GM03348 (cell line): ENCODE data around the gene ATF4.

Experiments
- DNase-seq: peaks from one replicate; pipeline ENCODE4 v3.0.0; 2012; ENCODE audit warnings: low spot score

Gene ATF4

DNA sequence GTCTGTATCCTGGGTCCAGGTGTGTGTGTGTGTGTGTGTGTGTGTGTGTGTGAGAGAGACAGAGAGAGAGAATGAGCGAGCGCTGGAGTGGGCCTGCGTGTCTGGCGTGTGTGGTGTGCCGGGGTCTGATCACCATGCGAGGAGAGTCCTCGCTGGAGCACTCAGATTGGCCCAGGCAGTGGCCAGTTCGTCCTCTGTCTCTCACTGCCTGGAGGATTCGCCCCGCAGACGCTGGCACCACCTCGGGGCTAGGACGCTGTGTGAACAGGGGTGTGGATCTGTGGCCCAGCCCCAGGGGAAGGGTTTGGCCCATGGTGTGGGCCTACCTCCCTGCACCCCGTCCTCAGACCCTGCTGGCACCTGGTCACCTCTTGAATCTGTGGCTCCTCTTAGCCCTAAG lies 38.6 kb downstream of the ATF4 start:
- no peak for DNase-seq

DNA sequence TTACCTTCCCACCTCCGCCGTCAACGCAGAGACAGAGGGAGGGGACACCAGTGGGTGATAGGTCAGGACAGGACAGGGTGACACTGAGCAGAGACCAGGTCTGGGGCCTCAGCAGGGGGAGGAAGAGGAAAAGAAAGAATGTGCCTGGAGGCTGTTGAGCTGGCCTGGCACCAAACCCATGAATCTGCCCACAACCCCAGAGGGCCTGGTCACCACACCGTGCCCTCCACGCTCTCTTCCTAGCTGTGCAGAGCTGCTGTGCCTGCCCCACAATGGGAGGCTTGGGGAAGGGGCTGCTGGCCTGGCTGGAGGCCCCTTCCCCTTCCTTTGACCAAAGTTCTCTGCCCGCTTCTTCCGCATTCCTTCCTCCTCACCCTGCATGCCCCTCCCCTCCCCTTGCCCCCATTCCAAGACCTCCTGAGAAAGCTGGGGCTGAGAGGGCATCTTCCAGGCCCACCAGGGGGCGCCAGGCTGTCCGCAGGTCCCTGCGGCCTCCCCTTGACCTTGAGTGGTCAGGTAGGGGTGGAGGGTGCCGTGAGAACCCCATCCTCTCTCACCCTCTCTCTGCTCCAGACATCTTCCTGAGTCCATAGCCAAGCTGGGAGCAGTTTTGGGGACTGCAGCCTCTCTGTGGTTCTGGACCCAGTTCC lies 39.2 kb downstream of the ATF4 start:
- peak; percentile 38 for DNase-seq

- no peak for DNase-seq
These were observed 39.8 kb downstream of the ATF4 start for GRCh38 chr22:39560127-39560526.

DNA sequence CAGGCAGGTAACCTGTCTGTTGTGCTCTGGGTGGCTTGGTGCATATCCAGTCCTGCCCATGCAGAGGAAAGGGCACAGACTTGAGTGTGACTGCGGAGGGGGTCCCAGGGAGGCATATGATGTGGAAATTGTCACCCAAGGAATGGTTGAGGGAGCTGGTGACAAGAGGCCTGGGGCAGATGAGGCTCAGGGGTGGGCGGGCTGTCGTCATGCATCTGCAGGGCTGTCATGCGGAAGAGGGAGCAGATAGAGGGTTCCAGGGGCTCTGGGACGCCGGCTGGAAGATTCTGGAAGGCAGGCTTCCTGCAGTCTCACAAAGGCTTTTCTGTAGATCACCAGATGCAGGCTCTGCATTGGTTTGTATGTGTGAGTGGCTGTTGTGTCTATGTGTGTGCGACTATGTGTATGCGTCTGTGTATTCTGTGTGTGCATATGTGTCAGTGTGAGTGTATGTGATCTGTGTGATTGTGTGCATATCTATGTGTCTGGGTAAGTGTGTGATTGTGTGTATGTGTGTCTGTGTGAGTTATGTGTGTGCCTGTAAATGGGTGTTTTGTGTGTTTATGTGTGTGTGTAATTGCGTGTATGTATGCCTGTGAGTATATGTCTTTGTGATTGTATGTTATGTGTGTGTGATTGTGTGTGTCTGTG lies 42.6 kb downstream of the ATF4 start:
- no peak for DNase-seq

GRCh38 chr22:39563571-39564428 lies 43.4 kb downstream of the ATF4 start:
- no peak for DNase-seq

- no peak for DNase-seq
These were observed 45.1 kb downstream of the ATF4 start for GRCh38 chr22:39565414-39565944.

GRCh38 chr22:39567135-39567946 lies 47.0 kb downstream of the ATF4 start:
- no peak for DNase-seq

DNA sequence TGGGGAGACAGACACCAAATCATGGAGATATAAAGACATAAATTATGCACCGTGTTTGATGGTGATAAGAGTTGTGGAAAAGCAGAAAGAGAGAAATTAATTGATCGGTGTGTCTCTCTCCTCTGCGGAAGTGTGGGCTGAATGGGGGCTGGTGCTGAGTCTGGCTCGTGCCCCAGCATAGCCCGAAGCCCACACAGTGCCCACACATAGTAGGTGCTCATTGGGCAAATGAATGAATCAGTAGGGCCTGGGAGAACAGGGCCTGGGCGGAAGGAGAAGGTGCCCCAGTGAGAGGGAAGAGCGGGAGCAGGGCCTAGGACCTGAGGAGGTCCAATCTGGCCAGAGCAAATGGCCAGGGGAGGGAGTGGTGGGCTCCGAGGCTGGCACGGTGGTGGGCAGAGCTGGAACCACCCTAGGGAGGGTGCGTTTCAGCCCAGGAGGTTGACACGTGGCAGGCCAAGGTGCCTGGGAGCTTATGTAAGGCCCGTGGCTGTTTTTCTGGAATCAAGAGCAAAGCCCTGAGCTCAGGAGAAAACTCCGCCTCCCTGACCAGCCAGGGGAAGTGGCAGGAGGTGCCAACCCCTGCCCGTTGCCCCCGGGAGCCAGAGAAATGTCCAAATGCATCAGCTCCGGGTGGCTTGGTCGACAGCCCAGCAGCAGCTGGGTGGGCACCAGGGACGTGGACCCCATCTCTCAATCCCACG lies 48.1 kb downstream of the ATF4 start:
- no peak for DNase-seq

DNA sequence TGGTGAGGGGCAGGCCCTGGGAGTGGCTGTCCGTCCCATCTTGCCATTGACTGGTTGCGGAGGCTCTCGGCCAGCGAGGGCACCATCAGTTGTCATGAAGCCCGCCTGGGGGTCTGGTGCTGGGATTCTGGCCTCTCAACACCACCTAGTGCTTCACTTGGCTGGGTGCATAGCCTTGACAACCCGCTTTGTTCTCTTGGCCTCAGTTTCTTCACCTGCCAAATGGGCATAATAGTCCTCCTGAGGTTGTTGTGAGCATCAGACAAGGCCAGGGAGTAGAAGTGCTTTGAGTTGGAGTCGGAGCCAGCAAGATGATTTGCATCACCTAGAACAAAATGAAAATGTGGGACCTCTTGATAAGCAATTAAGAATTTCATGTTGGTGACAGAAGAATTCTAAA lies 48.7 kb downstream of the ATF4 start:
- DNase-seq, result no peak

DNA sequence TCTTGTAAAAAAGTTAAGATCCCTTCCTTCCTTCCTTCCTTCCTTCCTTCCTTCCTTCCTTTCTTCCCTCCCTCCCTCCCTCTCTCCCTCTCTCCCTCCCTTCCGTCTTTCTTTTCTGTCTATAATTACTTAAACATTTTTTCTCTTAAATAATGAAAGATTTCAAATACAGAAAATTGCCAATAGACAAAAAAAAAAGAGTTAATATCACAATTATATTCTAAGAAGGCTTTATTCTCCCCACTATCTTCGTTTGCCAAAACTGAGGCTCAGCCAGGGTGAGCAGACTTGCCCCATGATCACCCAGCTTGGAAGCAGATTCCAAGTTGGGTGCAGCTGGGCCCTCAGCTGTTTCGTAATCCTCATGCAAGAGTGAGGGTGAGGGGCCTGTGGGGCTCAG lies 49.9 kb downstream of the ATF4 start:
- DNase-seq, result no peak

DNA sequence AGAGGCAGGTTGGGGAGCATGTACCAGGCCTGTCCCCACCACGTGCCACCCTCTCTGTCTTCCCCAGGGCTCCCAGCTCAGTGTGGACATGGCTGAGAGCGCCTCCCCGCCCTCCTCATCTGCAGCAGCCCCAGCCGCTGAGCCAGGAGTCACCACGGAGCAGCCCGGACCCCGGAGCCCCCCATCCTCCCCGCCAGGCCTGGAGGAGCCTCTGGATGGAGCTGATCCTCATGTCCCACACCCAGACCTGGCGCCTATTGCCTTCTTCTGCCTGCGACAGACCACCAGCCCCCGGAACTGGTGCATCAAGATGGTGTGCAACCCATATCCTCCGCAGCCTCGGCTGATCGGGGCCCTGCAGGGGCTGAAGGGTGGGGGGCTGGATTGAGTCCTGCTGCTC lies 50.3 kb downstream of the ATF4 start, which contains the start of gene CACNA1I:
Gene CACNA1I, plus strand, starts transcription at position 89 of the 400 bp plus-strand sequence. Its CDS starts 0 bp downstream, at position 89.
- DNase-seq, result no peak

DNA sequence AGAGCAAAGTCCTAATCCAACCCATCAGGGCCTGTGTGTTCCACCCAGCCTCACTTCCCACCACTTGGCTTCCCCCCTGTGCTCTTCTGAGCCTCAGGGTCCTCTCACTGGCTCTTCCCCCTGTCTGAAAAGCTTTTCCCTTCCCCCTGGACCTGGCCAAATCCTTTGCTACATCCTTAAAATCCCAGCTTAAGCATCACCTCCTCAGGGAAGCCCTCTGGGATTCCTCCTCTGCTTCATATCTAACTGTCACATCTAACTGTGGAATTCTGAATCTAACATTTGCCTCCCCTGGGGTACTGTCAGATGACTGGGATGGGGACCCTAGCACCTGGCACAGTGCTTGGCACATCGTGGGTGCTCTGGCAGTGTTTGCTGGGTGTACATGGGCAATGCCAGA lies 51.2 kb downstream of the ATF4 start:
- no peak for DNase-seq
